GM21447 (cell line): ENCODE results near the gene PCSK7.
"Not testable (repeated sequence)": the region's sequence is repeated elsewhere in the genome, so short reads cannot be mapped to it uniquely, and the experiment has no call there.

Experiments used
- ATAC-seq: cut with Tn5 transposase; IDR thresholded peaks from one replicate; pipeline ENCODE4 v1.9.1; 2021; ENCODE audit not compliant: unreplicated experiment

PCSK7 gene

GRCh38 chr11:117183724-117184349 lies 48.0 kb downstream of the PCSK7 start:
- no peak for ATAC-seq

GRCh38 chr11:117183178-117183577 lies 48.7 kb downstream of the PCSK7 start:
- not testable (repeated sequence) for ATAC-seq

GRCh38 chr11:117182551-117182935 lies 49.3 kb downstream of the PCSK7 start:
- ATAC-seq: no peak

- no peak for ATAC-seq
These were observed 50.0 kb downstream of the PCSK7 start for GRCh38 chr11:117181586-117182550.

- no peak for ATAC-seq
These were observed 51.0 kb downstream of the PCSK7 start for GRCh38 chr11:117180661-117181585.

GRCh38 chr11:117180020-117180419 lies 51.9 kb downstream of the PCSK7 start:
- no peak for ATAC-seq

- ATAC-seq: peak; percentile 33
These were observed 52.5 kb downstream of the PCSK7 start for GRCh38 chr11:117179048-117179999.

GRCh38 chr11:117178210-117179034 lies 53.5 kb downstream of the PCSK7 start, which contains the start of gene SIDT2:
SIDT2 (plus strand) TSS chr11:117178743; CDS start chr11:117179264, 521 bp downstream.
- peak; percentile 85 for ATAC-seq

GRCh38 chr11:117177534-117178209 lies 54.2 kb downstream of the PCSK7 start:
- ATAC-seq: no peak

- ATAC-seq: no peak
These were observed 55.7 kb downstream of the PCSK7 start for GRCh38 chr11:117176186-117176585.

GRCh38 chr11:117175781-117176180 lies 56.1 kb downstream of the PCSK7 start:
- no peak for ATAC-seq

GRCh38 chr11:117175104-117175503 lies 56.8 kb downstream of the PCSK7 start:
- no peak for ATAC-seq

GRCh38 chr11:117172724-117173421 lies 59.0 kb downstream of the PCSK7 start:
- no peak for ATAC-seq

- no peak for ATAC-seq
These were observed 60.3 kb downstream of the PCSK7 start for GRCh38 chr11:117171404-117172061.

GRCh38 chr11:117171007-117171403 lies 60.9 kb downstream of the PCSK7 start:
- no peak for ATAC-seq

GRCh38 chr11:117170210-117170609 lies 61.7 kb downstream of the PCSK7 start:
- no peak for ATAC-seq

- no peak for ATAC-seq
These were observed 62.1 kb downstream of the PCSK7 start for GRCh38 chr11:117169736-117170135.
